Neural crest cell (in vitro differentiated cells): ENCODE measurements around the gene HSD17B8. TPM values are rescaled to one million over a fixed set of nuclear protein-coding genes. Genes with fewer than 3 reads are reported as not detected.
A peak's percentile ranks its signal among the peaks of the same experiment; 100 is the strongest.

ENCODE experiments used
- DNase-seq: peaks from one replicate; pipeline ENCODE4 v3.0.0; 2021; ENCODE audit warnings: low read depth, mixed read lengths, low spot score
- H3K27ac Mint-ChIP-seq: one replicate; pipeline ENCODE4 v1.8.0; 2021; ENCODE audit warnings: mild to moderate bottlenecking, mixed read lengths; ENCODE audit not compliant: unreplicated experiment
- H3K27me3 Mint-ChIP-seq: 2 replicates; pipeline ENCODE4 v1.8.0; 2021; ENCODE audit warnings: low read depth, mild to moderate bottlenecking, mixed read lengths
- H3K36me3 Mint-ChIP-seq: 2 replicates; pipeline ENCODE4 v1.8.0; 2021; ENCODE audit warnings: low read depth, mild to moderate bottlenecking, mixed read lengths
- H3K4me1 Mint-ChIP-seq: 2 replicates; pipeline ENCODE4 v1.8.0; 2021; ENCODE audit warnings: mixed read lengths
- H3K4me3 Mint-ChIP-seq: one replicate; pipeline ENCODE4 v1.8.0; 2021; ENCODE audit warnings: mild to moderate bottlenecking, mixed read lengths
- H3K9me3 Mint-ChIP-seq: 2 replicates; pipeline ENCODE4 v1.8.0; 2021; ENCODE audit warnings: mixed read lengths
- total RNA-seq: library from RNA; stranded (reverse); gene quantifications from 2 replicates; pipeline ENCODE4 v1.2.1, GENCODE V29; 2021
- TF ChIP-seq, protein P1 (sequence below): fragments of 200-600 bp; sonication (generic); conservative IDR thresholded peaks from 2 replicates; pipeline ENCODE4 v1.5.0; 2021; ENCODE audit warnings: antibody characterized with exemption, mild to moderate bottlenecking

The HSD17B8 gene
- total RNA-seq, 1 donor from 2014 or later, result 3.3 TPM

DNA sequence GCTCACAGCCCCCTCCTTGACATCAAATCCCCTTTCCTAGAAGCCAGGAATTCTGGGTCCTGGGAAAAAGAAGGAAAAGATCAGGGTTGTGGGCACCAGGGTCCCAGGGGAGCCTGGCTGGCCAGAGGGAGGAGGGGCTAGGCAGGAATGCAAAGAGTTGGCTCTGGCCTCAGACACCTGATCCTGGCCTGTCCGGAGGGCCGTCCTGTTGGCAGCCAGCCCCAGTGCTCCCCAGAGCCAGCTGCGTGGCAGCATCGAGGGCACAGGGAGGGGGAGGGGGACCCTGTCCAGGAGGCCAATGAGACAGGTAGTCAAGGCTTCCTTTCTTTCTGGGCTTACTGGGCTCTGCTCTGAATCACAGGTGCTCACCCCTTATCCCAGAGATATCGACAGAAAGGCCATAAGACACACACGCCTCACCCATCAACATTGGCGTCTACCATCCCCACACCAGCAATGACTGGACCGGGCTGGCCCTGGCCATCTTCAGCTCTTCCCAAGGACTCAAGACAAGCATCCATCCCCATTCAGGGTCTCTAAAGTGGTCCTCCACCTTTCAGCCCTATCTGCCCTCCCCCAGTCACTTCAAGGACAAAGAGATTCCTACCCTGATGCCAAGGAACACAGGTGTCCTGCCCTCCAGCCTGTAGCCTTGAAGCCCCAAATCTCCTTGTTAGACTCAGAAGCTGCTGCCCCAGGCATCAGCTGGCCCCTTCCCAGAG is 12.9 kb upstream of the HSD17B8 start:
- peaks cover 50% of the 10 kb centered on the region for H3K4me1 Mint-ChIP-seq
- H3K4me3 Mint-ChIP-seq, result peak overlapping the region; percentile 72
- peaks cover 15% of the 10 kb centered on the region for H3K36me3 Mint-ChIP-seq
- no peak overlapping the region for H3K27ac Mint-ChIP-seq
- no peaks in the 10 kb centered on the region for H3K9me3 Mint-ChIP-seq
- peaks cover 52% of the 10 kb centered on the region for H3K27me3 Mint-ChIP-seq
- TF ChIP-seq, protein P1, sequence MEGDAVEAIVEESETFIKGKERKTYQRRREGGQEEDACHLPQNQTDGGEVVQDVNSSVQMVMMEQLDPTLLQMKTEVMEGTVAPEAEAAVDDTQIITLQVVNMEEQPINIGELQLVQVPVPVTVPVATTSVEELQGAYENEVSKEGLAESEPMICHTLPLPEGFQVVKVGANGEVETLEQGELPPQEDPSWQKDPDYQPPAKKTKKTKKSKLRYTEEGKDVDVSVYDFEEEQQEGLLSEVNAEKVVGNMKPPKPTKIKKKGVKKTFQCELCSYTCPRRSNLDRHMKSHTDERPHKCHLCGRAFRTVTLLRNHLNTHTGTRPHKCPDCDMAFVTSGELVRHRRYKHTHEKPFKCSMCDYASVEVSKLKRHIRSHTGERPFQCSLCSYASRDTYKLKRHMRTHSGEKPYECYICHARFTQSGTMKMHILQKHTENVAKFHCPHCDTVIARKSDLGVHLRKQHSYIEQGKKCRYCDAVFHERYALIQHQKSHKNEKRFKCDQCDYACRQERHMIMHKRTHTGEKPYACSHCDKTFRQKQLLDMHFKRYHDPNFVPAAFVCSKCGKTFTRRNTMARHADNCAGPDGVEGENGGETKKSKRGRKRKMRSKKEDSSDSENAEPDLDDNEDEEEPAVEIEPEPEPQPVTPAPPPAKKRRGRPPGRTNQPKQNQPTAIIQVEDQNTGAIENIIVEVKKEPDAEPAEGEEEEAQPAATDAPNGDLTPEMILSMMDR, result no peak
- no peak for DNase-seq

DNA sequence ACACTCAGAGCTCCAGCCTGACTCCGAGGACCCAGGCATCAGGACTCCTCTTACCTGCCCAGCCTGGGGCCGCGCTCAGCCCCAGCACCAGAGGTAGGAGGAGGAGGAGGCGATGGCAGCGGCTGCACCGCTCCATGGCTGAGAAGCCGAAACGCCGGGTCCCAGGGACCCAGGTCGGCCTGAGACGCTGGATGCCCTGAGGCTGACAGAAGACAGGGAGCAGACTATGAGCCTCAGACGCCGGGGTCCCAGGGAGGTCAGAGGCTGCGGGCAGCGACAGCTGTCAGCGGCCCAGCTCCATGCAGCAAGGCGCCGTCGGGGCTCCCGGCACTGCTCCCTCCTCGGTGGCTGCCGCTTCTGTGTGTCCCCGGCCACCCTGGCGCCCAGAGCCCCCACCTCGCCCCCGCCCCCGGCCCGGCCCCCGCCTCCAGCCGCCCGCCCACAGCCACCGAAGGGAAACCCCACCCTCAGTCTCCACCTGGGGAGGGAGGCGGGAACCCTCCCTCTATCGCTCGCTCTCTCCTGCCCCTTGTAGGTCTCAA is 12.3 kb upstream of the HSD17B8 start, which contains the start of gene COL11A2:
TSS of gene COL11A2 (minus strand) at position 363 of the 542 bp plus-strand sequence. CDS start at position 136, 227 bp downstream.
- no peak within 1 kb of the TSS for H3K27ac Mint-ChIP-seq
- H3K36me3 Mint-ChIP-seq, result peaks cover 15% of the 10 kb centered on the region
- H3K9me3 Mint-ChIP-seq, result no peaks in the 10 kb centered on the region
- peak; percentile 36 for DNase-seq
- H3K4me1 Mint-ChIP-seq, result peaks cover 55% of the 10 kb centered on the region
- peak within 1 kb of the TSS; percentile 84 for H3K4me3 Mint-ChIP-seq
- TF ChIP-seq, protein P1, result no peak
- H3K27me3 Mint-ChIP-seq, result peaks cover 48% of the 10 kb centered on the region

- H3K4me1 Mint-ChIP-seq, result peaks cover 62% of the 10 kb centered on the region
- no peak overlapping the region for H3K27ac Mint-ChIP-seq
- DNase-seq, result peak; percentile 37
- peaks cover 43% of the 10 kb centered on the region for H3K27me3 Mint-ChIP-seq
- peak overlapping the region; percentile 84 for H3K4me3 Mint-ChIP-seq
- TF ChIP-seq, protein P1, result no peak
- H3K9me3 Mint-ChIP-seq, result no peaks in the 10 kb centered on the region
- H3K36me3 Mint-ChIP-seq, result peaks cover 15% of the 10 kb centered on the region
Measured at GRCh38 chr6:33192671-33193602, 11.5 kb upstream of the HSD17B8 start.

GRCh38 chr6:33193619-33194018 is 10.8 kb upstream of the HSD17B8 start:
- no peaks in the 10 kb centered on the region for H3K9me3 Mint-ChIP-seq
- no peak for DNase-seq
- TF ChIP-seq, protein P1, result no peak
- peaks cover 69% of the 10 kb centered on the region for H3K4me1 Mint-ChIP-seq
- no peak overlapping the region for H3K27ac Mint-ChIP-seq
- peaks cover 15% of the 10 kb centered on the region for H3K36me3 Mint-ChIP-seq
- peaks cover 38% of the 10 kb centered on the region for H3K27me3 Mint-ChIP-seq
- peak overlapping the region; percentile 80 for H3K4me3 Mint-ChIP-seq

GRCh38 chr6:33194431-33194979 is 9.9 kb upstream of the HSD17B8 start:
- Mint-ChIP-seq H3K4me3 (peak overlapping the region; percentile 64), H3K4me1 (peaks cover 78% of the 10 kb centered on the region), H3K27me3 (peaks cover 38% of the 10 kb centered on the region), H3K36me3 (peaks cover 15% of the 10 kb centered on the region), H3K27ac (no peak overlapping the region), H3K9me3 (no peaks in the 10 kb centered on the region)
- TF ChIP-seq, protein P1, result no peak
- DNase-seq, result no peak
